Liver (tissue), 9 donors: ENCODE measurements around the gene DCX. TPM values are rescaled to one million over a fixed set of nuclear protein-coding genes. Genes with fewer than 3 reads are reported as not detected.
A peak's percentile ranks its signal among the peaks of the same experiment; 100 is the strongest.

Experiments
- DNase-seq: peaks from one replicate; pipeline ENCODE4 v3.0.0-alpha.2; 2017; ENCODE audit warnings: low spot score
- H3K27ac ChIP-seq, 2 donors: one replicate each; pipeline ENCODE4 v1.7.0; 2013; ENCODE audit warnings: inconsistent platforms in 2 of 2, low read length in 2 of 2, control low read depth in 1 of 2, low read depth in 1 of 2, mild to moderate bottlenecking in 1 of 2
- H3K27me3 ChIP-seq, 4 donors: one replicate each; pipeline versions ENCODE4 v1.6.1 to v1.7.0; 2013; ENCODE audit warnings: low read length in 3 of 4, inconsistent platforms in 1 of 4, mild to moderate bottlenecking in 1 of 4, moderate library complexity in 1 of 4; ENCODE audit not compliant: control insufficient read depth in 4 of 4, insufficient read depth in 4 of 4
- H3K36me3 ChIP-seq, 4 donors: one replicate each; pipeline versions ENCODE4 v1.6.1 to v1.7.0; 2013; ENCODE audit warnings: low read length in 3 of 4, mild to moderate bottlenecking in 3 of 4, low read depth in 1 of 4, moderate library complexity in 1 of 4; ENCODE audit not compliant: control insufficient read depth in 4 of 4, insufficient read depth in 3 of 4
- H3K4me1 ChIP-seq, 4 donors: one replicate each; pipeline versions ENCODE4 v1.6.1 to v1.7.0; 2013; ENCODE audit warnings: low read length in 3 of 4, mild to moderate bottlenecking in 3 of 4, moderate library complexity in 1 of 4; ENCODE audit not compliant: control insufficient read depth in 4 of 4, insufficient read depth in 4 of 4
- H3K4me3 ChIP-seq, 3 donors: one replicate each; pipeline versions ENCODE4 v1.6.1 to v1.7.0; 2013; ENCODE audit warnings: low read length in 3 of 3, control low read depth in 1 of 3, low read depth in 1 of 3, mild to moderate bottlenecking in 1 of 3
- H3K9ac ChIP-seq, 2 donors: one replicate each; pipeline ENCODE4 v1.7.0; 2013; ENCODE audit warnings: low read length in 2 of 2, mild to moderate bottlenecking in 2 of 2, moderate library complexity in 2 of 2, control low read depth in 1 of 2, low read depth in 1 of 2
- H3K9me3 ChIP-seq, 4 donors: one replicate each; pipeline versions ENCODE4 v1.6.1 to v1.7.0; 2013; ENCODE audit warnings: low read length in 3 of 4; ENCODE audit not compliant: control insufficient read depth in 4 of 4
- FOXA1 ChIP-seq: IDR thresholded peaks from 2 replicates; pipeline ENCODE4 v1.6.1; 2016; ENCODE audit warnings: antibody characterized with exemption
- FOXA2 ChIP-seq: IDR thresholded peaks from 2 replicates; pipeline ENCODE4 v1.6.1; 2016; ENCODE audit warnings: antibody characterized with exemption
- GABPA ChIP-seq, 2 donors: IDR thresholded peaks in 1 of 2; conservative IDR thresholded peaks in 1 of 2; 2 replicates each; pipeline ENCODE4 v1.6.1; 2016; ENCODE audit warnings: antibody characterized with exemption in 2 of 2, mild to moderate bottlenecking in 1 of 2, moderate library complexity in 1 of 2
- HNF4A ChIP-seq, 2 donors: conservative IDR thresholded peaks; 2 replicates each; pipeline ENCODE4 v1.6.1; 2016; ENCODE audit warnings: antibody characterized with exemption in 2 of 2, mild to moderate bottlenecking in 2 of 2
- HNF4G ChIP-seq: IDR thresholded peaks from 2 replicates; pipeline ENCODE4 v1.6.1; 2016; ENCODE audit warnings: antibody characterized with exemption
- NR2F2 ChIP-seq: IDR thresholded peaks from 2 replicates; pipeline ENCODE4 v1.6.1; 2016; ENCODE audit warnings: antibody characterized with exemption
- RAD21 ChIP-seq, 2 donors: IDR thresholded peaks; 2 replicates each; pipeline ENCODE4 v1.6.1; 2016; ENCODE audit warnings: antibody characterized with exemption in 2 of 2, mild to moderate bottlenecking in 2 of 2
- RXRA ChIP-seq, 2 donors: IDR thresholded peaks; 2 replicates each; pipeline ENCODE4 v1.6.1; 2017 to 2018; ENCODE audit warnings: antibody characterized with exemption in 2 of 2, mild to moderate bottlenecking in 1 of 2
- SP1 ChIP-seq: IDR thresholded peaks from 2 replicates; pipeline ENCODE4 v1.6.1; 2018; ENCODE audit warnings: antibody characterized with exemption, mild to moderate bottlenecking
- TAF1 ChIP-seq: conservative IDR thresholded peaks from 2 replicates; pipeline ENCODE4 v1.6.1; 2016; ENCODE audit warnings: antibody characterized with exemption, mild to moderate bottlenecking
- YY1 ChIP-seq: IDR thresholded peaks from 2 replicates; pipeline ENCODE4 v1.6.1; 2016; ENCODE audit warnings: antibody characterized with exemption, mild to moderate bottlenecking
- WGBS: extraction: QIAGEN DNeasy Blood & Tissue Kit; methylation state at CpG from one replicate; pipeline ENCODE4 v1.1.7; 2013; 5-methylcytosine and 5-hydroxymethylcytosine counted together
- polyA plus RNA-seq, 2 donors: library from polyadenylated mRNA; stranded (reverse) in 1 of 2; unstranded in 1 of 2; fragments of 200-250 nt in 1 of 2; fragments of >200 nt in 1 of 2; fragmentation: Nextera tagmentation in 1 of 2; extraction: Ambion mirVana in 1 of 2; gene quantifications; one replicate each; pipeline versions ENCODE4 v1.2.1 to v1.2.3, GENCODE V29; 2013 to 2015
- total RNA-seq, 2 donors: library from RNA; depleted of rRNA; stranded (reverse); fragments of >200 nt; gene quantifications; one replicate each; pipeline ENCODE4 v1.2.3, GENCODE V29; 2014
- TF ChIP-seq, protein P1 (sequence below): fragments of 150-350 bp; IDR thresholded peaks from 2 replicates; pipeline ENCODE4 v1.5.1; 2017; ENCODE audit warnings: improper control_type of control experiment, low read depth, low read length; ENCODE audit not compliant: missing input control
- TF ChIP-seq, protein P2 (sequence below): IDR thresholded peaks from 2 replicates; pipeline ENCODE4 v1.6.1; 2016; ENCODE audit warnings: antibody characterized with exemption
- donor health status: healthy.
- donor health status: healthy.
- donor health status: healthy.
- donor health status: healthy.
- donor health status: healthy.

The DCX gene
- total RNA-seq (not detected), polyA plus RNA-seq (under 1 TPM in 1 of 2 donors, not detected in 1; 0.01 TPM)

GRCh38 chrX:111411983-111412382 is at the start of gene DCX:
Gene DCX (minus strand): TSS chrX:111412192. CDS start chrX:111410398, 1,794 bp downstream.
- no peaks in the 10 kb centered on the region for H3K4me1 ChIP-seq
- H3K27me3 ChIP-seq: peaks cover 0 to 7% (median 0%) of the 10 kb centered on the region in 4 donors
- DNase-seq: no peak
- no peak within 1 kb of the TSS for H3K27ac ChIP-seq
- no peak within 1 kb of the TSS for H3K4me3 ChIP-seq
- H3K9ac ChIP-seq: no peak within 1 kb of the TSS
- no peaks in the 10 kb centered on the region for H3K9me3 ChIP-seq
- TF ChIP-seq SP1 (no peak), FOXA1 (no peak), HNF4G (no peak), TAF1 (no peak), GABPA (IDR thresholded peaks at IDR 0.05 in 1 of 2, conservative IDR thresholded peaks at IDR 0.05 in 1 of 2) (no peak), RXRA (IDR thresholded peaks at IDR 0.05) (no peak)
- TF ChIP-seq, protein P1, sequence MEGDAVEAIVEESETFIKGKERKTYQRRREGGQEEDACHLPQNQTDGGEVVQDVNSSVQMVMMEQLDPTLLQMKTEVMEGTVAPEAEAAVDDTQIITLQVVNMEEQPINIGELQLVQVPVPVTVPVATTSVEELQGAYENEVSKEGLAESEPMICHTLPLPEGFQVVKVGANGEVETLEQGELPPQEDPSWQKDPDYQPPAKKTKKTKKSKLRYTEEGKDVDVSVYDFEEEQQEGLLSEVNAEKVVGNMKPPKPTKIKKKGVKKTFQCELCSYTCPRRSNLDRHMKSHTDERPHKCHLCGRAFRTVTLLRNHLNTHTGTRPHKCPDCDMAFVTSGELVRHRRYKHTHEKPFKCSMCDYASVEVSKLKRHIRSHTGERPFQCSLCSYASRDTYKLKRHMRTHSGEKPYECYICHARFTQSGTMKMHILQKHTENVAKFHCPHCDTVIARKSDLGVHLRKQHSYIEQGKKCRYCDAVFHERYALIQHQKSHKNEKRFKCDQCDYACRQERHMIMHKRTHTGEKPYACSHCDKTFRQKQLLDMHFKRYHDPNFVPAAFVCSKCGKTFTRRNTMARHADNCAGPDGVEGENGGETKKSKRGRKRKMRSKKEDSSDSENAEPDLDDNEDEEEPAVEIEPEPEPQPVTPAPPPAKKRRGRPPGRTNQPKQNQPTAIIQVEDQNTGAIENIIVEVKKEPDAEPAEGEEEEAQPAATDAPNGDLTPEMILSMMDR: no peak
- TF ChIP-seq, protein P2, sequence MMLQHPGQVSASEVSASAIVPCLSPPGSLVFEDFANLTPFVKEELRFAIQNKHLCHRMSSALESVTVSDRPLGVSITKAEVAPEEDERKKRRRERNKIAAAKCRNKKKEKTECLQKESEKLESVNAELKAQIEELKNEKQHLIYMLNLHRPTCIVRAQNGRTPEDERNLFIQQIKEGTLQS: no peak
- H3K36me3 ChIP-seq: no peaks in the 10 kb centered on the region
- WGBS: 9% methylated on average over 3 of the region's 3 CpGs

- no peaks in the 10 kb centered on the region for H3K4me1 ChIP-seq
Observed at GRCh38 chrX:111460607-111461006, 48.6 kb upstream of the DCX start.

GRCh38 chrX:111447298-111447697 is 35.3 kb upstream of the DCX start:
- no peak for DNase-seq
- TF ChIP-seq NR2F2: no peak
- TF ChIP-seq, protein P1: peak; percentile 21
- TF ChIP-seq RAD21 (IDR thresholded peaks at IDR 0.05): peak; percentile 19 to 49
- TF ChIP-seq, protein P2: no peak
- Histone ChIP-seq H3K9me3 (no peaks in the 10 kb centered on the region), H3K27me3 (no peaks in the 10 kb centered on the region), H3K36me3 (no peaks in the 10 kb centered on the region), H3K9ac (no peak overlapping the region), H3K4me1 (no peaks in the 10 kb centered on the region), H3K27ac (no peak overlapping the region), H3K4me3 (no peak overlapping the region)
- WGBS: 47% methylated on average over 3 of the region's 3 CpGs

More at GRCh38 chrX:111460607-111461006, 48.6 kb upstream of the DCX start:
- H3K27ac ChIP-seq: no peak overlapping the region
- DNase-seq: no peak
- no peak overlapping the region for H3K9ac ChIP-seq
- no peaks in the 10 kb centered on the region for H3K9me3 ChIP-seq
- peak; percentile 18 to 33 for TF ChIP-seq HNF4A (conservative IDR thresholded peaks at IDR 0.05)
- TF ChIP-seq FOXA2: no peak
- TF ChIP-seq YY1: no peak
- no peaks in the 10 kb centered on the region for H3K27me3 ChIP-seq
- no peak overlapping the region for H3K4me3 ChIP-seq
- no peaks in the 10 kb centered on the region for H3K36me3 ChIP-seq
